ENCODE data around the gene KCNH5. TPM values are rescaled to one million over a fixed set of nuclear protein-coding genes. Genes with fewer than 3 reads are reported as not detected.

Gene KCNH5
- total and polyA plus RNA-seq, 9 of the 15 experiments (the other 6 are each of a cell fraction or from before 2014, with no cell fraction given), result 1.1 to 2.4 (median 1.4) TPM

DNA sequence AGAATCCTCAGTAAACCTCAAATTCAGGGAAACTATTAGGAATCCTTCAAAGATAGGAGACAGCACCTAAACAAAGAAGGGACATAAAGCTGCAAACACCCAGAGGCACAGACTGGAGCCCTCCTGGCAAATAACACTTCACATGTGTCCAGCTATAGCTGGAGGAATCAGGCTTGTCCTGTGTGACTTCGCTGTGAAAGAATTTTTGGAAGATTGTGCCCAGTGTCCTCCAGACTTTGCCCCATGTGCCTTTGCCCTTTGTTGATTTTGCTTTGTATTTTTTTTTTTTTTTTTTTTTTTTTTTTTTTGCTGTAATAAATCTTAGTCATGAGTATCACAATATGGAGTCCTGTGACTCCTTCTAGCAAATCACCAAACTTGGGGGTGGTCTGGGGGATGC is 136.8 kb downstream of the KCNH5 start:
- in situ Hi-C loops (cut with MboI), result no loop called here
- Histone ChIP-seq H2AFZ (ENCODE audit: low read depth, low read length) (no peak overlapping the region), H3K9ac (ENCODE audit: insufficient read depth in 1 of 2, low read depth in 2 of 2, low read length in 2 of 2) (no peak overlapping the region), H3K4me2 (ENCODE audit: insufficient read depth, low read length) (no peak overlapping the region), H3K9me1 (ENCODE audit: control insufficient read depth, insufficient read depth, low read length) (no peaks in the 10 kb centered on the region), H3K4me1 (replicated peaks in 1 of 2; ENCODE audit: control insufficient read depth in 2 of 2, insufficient read depth in 2 of 2, low read length in 2 of 2) (no peaks in the 10 kb centered on the region), H3K9me3 (replicated peaks; ENCODE audit: control insufficient read depth, insufficient read depth, low read depth, low read length) (no peaks in the 10 kb centered on the region), H3K27me3 (ENCODE audit: control insufficient read depth in 2 of 2, insufficient read depth in 2 of 2, low read length in 2 of 2) (no peaks in the 10 kb centered on the region), H3K36me3 (ENCODE audit: control insufficient read depth, insufficient read depth, low read length) (no peaks in the 10 kb centered on the region), H3K27ac (ENCODE audit: extremely low read depth, low read depth, low read length) (no peak overlapping the region), H3K79me2 (ENCODE audit: control insufficient read depth, insufficient read depth, low read length) (no peaks in the 10 kb centered on the region), H4K20me1 (replicated peaks; ENCODE audit: control insufficient read depth, insufficient read depth, low read length) (no peaks in the 10 kb centered on the region), H3K4me3 (no peak overlapping the region)
- TF ChIP-seq ZNF551 (CRISPR knock-in tag; IDR thresholded peaks at IDR 0.05), result no peak
- TF ChIP-seq, protein P1, sequence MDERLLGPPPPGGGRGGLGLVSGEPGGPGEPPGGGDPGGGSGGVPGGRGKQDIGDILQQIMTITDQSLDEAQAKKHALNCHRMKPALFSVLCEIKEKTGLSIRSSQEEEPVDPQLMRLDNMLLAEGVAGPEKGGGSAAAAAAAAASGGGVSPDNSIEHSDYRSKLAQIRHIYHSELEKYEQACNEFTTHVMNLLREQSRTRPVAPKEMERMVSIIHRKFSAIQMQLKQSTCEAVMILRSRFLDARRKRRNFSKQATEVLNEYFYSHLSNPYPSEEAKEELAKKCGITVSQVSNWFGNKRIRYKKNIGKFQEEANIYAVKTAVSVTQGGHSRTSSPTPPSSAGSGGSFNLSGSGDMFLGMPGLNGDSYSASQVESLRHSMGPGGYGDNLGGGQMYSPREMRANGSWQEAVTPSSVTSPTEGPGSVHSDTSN (CRISPR knock-in tag; IDR thresholded peaks at IDR 0.05; ENCODE audit: low read depth), result no peak
- TF ChIP-seq, protein P1 (tag; conservative IDR thresholded peaks at IDR 0.05; ENCODE audit: low read depth), result 0 out of 2 replicates have a peak, but pooled peaks have one; percentile 14
- FAIRE-seq (no peak), ATAC-seq (no peak), DNase-seq (ENCODE audit: extremely low read depth in 1 of 4, low spot score in 3 of 4) (no peak)
- 6% methylated on average over 1 of the region's 1 CpG for WGBS (ENCODE audit: insufficient coverage, low coverage, missing lambda C conversion rate)
- no TSS peak for BruUV-seq (replicated peaks)
- ChIA-PET CTCF (ENCODE audit: low intra/inter-chr PET ratio) (no interaction called here), POLR2A (no interaction called here)
- intact Hi-C loops (cut with micrococcal nuclease), result no loop called here

DNA sequence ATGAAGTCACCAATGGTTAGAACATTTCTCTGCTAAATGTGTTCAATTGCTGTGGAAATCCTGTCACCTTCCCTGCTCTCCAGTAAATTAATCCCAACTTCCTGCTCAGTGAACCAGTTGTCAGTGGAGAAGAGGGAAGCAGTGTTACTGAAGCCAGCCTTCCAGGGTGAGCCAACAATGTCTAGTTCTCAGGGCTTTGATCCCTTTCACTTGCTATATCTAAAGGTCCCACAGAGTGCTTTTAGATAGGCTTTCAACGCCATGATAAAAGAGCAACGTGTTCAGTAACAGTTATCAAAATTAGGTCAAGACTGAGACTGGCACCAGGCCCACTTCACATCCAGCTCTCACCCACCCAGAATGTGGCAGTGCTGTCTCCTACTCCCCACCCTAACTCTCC is 139.7 kb downstream of the KCNH5 start:
- no peaks in the 10 kb centered on the region for H3K36me3 ChIP-seq (ENCODE audit: control insufficient read depth, insufficient read depth, low read length)
- H3K4me3 ChIP-seq, result no peak overlapping the region
- no peaks in the 10 kb centered on the region for H3K9me3 ChIP-seq (replicated peaks; ENCODE audit: control insufficient read depth, insufficient read depth, low read depth, low read length)
- H3K9ac ChIP-seq (ENCODE audit: insufficient read depth in 1 of 2, low read depth in 2 of 2, low read length in 2 of 2), result no peak overlapping the region
- DNase-seq (ENCODE audit: extremely low read depth in 1 of 4, low spot score in 3 of 4) (no peak), FAIRE-seq (no peak), ATAC-seq (no peak)
- H4K20me1 ChIP-seq (replicated peaks; ENCODE audit: control insufficient read depth, insufficient read depth, low read length), result no peaks in the 10 kb centered on the region
- 0% methylated on average over 2 of the region's 2 CpGs for WGBS (ENCODE audit: insufficient coverage, low coverage, missing lambda C conversion rate)
- POLR2A ChIA-PET, result no interaction called here
- CTCF ChIA-PET (ENCODE audit: low intra/inter-chr PET ratio), result no interaction called here
- intact Hi-C loops (cut with micrococcal nuclease), result no loop called here
- no peaks in the 10 kb centered on the region for H3K9me1 ChIP-seq (ENCODE audit: control insufficient read depth, insufficient read depth, low read length)
- H3K79me2 ChIP-seq (ENCODE audit: control insufficient read depth, insufficient read depth, low read length), result no peaks in the 10 kb centered on the region
- no peak overlapping the region for H3K4me2 ChIP-seq (ENCODE audit: insufficient read depth, low read length)
- BruUV-seq (replicated peaks), result no TSS peak
- no peaks in the 10 kb centered on the region for H3K4me1 ChIP-seq (replicated peaks in 1 of 2; ENCODE audit: control insufficient read depth in 2 of 2, insufficient read depth in 2 of 2, low read length in 2 of 2)
- no peaks in the 10 kb centered on the region for H3K27me3 ChIP-seq (ENCODE audit: control insufficient read depth in 2 of 2, insufficient read depth in 2 of 2, low read length in 2 of 2)
- in situ Hi-C loops (cut with MboI), result no loop called here
- no peak overlapping the region for H2AFZ ChIP-seq (ENCODE audit: low read depth, low read length)
- no peak overlapping the region for H3K27ac ChIP-seq (ENCODE audit: extremely low read depth, low read depth, low read length)
- TF ChIP-seq, protein P2, sequence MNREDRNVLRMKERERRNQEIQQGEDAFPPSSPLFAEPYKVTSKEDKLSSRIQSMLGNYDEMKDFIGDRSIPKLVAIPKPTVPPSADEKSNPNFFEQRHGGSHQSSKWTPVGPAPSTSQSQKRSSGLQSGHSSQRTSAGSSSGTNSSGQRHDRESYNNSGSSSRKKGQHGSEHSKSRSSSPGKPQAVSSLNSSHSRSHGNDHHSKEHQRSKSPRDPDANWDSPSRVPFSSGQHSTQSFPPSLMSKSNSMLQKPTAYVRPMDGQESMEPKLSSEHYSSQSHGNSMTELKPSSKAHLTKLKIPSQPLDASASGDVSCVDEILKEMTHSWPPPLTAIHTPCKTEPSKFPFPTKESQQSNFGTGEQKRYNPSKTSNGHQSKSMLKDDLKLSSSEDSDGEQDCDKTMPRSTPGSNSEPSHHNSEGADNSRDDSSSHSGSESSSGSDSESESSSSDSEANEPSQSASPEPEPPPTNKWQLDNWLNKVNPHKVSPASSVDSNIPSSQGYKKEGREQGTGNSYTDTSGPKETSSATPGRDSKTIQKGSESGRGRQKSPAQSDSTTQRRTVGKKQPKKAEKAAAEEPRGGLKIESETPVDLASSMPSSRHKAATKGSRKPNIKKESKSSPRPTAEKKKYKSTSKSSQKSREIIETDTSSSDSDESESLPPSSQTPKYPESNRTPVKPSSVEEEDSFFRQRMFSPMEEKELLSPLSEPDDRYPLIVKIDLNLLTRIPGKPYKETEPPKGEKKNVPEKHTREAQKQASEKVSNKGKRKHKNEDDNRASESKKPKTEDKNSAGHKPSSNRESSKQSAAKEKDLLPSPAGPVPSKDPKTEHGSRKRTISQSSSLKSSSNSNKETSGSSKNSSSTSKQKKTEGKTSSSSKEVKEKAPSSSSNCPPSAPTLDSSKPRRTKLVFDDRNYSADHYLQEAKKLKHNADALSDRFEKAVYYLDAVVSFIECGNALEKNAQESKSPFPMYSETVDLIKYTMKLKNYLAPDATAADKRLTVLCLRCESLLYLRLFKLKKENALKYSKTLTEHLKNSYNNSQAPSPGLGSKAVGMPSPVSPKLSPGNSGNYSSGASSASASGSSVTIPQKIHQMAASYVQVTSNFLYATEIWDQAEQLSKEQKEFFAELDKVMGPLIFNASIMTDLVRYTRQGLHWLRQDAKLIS (CRISPR knock-in tag; IDR thresholded peaks at IDR 0.05), result no peak
- no peak for TF ChIP-seq NFE2L1 (tag; IDR thresholded peaks at IDR 0.05; ENCODE audit: borderline replicate concordance, low read depth)
- no peak for TF ChIP-seq RB1 (IDR thresholded peaks at IDR 0.05; ENCODE audit: low read depth)
- TF ChIP-seq, protein P3, sequence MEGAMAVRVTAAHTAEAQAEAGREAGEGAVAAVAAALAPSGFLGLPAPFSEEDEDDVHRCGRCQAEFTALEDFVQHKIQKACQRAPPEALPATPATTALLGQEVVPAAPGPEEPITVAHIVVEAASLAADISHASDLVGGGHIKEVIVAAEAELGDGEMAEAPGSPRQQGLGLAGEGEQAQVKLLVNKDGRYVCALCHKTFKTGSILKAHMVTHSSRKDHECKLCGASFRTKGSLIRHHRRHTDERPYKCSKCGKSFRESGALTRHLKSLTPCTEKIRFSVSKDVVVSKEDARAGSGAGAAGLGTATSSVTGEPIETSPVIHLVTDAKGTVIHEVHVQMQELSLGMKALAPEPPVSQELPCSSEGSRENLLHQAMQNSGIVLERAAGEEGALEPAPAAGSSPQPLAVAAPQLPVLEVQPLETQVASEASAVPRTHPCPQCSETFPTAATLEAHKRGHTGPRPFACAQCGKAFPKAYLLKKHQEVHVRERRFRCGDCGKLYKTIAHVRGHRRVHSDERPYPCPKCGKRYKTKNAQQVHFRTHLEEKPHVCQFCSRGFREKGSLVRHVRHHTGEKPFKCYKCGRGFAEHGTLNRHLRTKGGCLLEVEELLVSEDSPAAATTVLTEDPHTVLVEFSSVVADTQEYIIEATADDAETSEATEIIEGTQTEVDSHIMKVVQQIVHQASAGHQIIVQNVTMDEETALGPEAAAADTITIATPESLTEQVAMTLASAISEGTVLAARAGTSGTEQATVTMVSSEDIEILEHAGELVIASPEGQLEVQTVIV (CRISPR knock-in tag; IDR thresholded peaks at IDR 0.05; ENCODE audit: borderline replicate concordance), result no peak
